DOHH2 (cell line): ENCODE data around the gene GABRB2.

Experiments
- CTCF ChIP-seq: fragments of 200-600 bp; sonication (generic); IDR thresholded peaks from one replicate; pipeline ENCODE4 v1.5.1; 2014; ENCODE audit warnings: antibody characterized with exemption, mild to moderate bottlenecking, low read depth, low read length; ENCODE audit not compliant: poor library complexity, severe bottlenecking
- EZH2phosphoT487 ChIP-seq: fragments of 200-600 bp; sonication (generic); IDR thresholded peaks from 2 replicates; pipeline ENCODE4 v1.6.1; 2017; ENCODE audit warnings: borderline replicate concordance, mild to moderate bottlenecking, antibody characterized with exemption, low read length, moderate library complexity, mixed read lengths

DNA sequence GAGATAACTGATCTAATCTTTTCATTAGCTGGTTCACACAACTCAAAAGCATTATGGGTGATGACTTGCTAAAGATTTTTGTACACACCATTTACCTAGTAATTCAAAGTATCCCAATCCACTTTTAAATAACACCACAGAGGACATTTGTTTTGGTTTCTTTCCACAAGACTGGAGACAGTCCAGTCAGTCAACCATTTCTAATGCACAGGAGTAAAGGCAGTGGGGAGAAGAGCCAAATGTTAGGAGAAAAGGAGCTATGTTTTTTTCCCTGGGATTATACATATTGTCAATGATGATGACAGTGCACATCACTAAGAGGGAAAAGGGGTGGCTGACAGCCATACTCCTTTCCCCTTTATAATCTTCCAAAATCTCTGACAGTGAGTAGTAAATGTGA is 240.9 kb downstream of the GABRB2 start:
- TF ChIP-seq CTCF (no peak), EZH2phosphoT487 (no peak)
